Measurements from ENCODE around the gene AKT1S1. TPM values are rescaled to one million over a fixed set of nuclear protein-coding genes. Genes with fewer than 3 reads are reported as not detected.

The AKT1S1 gene
- total RNA-seq, 2 experiments from 2014 or later = 15.1 to 15.8 TPM

- no peak for ATAC-seq (ENCODE audit: poor library complexity)
- Mint-ChIP-seq H3K4me3 (peak overlapping the region; percentile 96), H3K27me3 (no peaks in the 10 kb centered on the region), H3K27ac (peak overlapping the region; percentile 92), H3K4me1 (ENCODE audit: low read depth) (peaks cover 35% of the 10 kb centered on the region), H3K9me3 (no peaks in the 10 kb centered on the region), H3K36me3 (ENCODE audit: low read depth) (peaks cover 26% of the 10 kb centered on the region)
- TF ChIP-seq CTCF (IDR thresholded peaks at IDR 0.05) = no peak
- DNase-seq = no peak
- ChIA-PET POLR2A (interaction anchor here (4.4 kb wide), 1 partner anchor 15 kb away, joined by 75 read pairs; the partner anchor contains the start of gene PNKP), CTCF (no interaction called here)
- Histone ChIP-seq H3K27ac (ENCODE audit: low read depth in 1 of 2, low read length in 2 of 2) (no peak overlapping the region), H3K4me1 (ENCODE audit: insufficient read depth, low read length) (peaks cover 54% of the 10 kb centered on the region), H3K9me3 (ENCODE audit: control insufficient read depth in 1 of 2, insufficient read depth in 1 of 2, low read length in 2 of 2) (peaks cover 0 to 3% of the 10 kb centered on the region in 2 experiments), H3K27me3 (ENCODE audit: control insufficient read depth in 1 of 2, insufficient read depth in 2 of 2, low read length in 2 of 2) (no peaks in the 10 kb centered on the region), H3K4me3 (ENCODE audit: low read length) (peak overlapping the region; percentile 63), H3K36me3 (ENCODE audit: insufficient read depth, low read length) (peaks cover 15% of the 10 kb centered on the region)
- intact Hi-C loops (cut with DNase I, micrococcal nuclease) = loop anchor here in 1 of 2 experiments (5.0 kb wide), 1 partner anchor 35 kb away; the partner anchor contains the start of gene MED25
Observed at GRCh38 chr19:49852631-49853126, 24.5 kb downstream of the AKT1S1 start.

DNA sequence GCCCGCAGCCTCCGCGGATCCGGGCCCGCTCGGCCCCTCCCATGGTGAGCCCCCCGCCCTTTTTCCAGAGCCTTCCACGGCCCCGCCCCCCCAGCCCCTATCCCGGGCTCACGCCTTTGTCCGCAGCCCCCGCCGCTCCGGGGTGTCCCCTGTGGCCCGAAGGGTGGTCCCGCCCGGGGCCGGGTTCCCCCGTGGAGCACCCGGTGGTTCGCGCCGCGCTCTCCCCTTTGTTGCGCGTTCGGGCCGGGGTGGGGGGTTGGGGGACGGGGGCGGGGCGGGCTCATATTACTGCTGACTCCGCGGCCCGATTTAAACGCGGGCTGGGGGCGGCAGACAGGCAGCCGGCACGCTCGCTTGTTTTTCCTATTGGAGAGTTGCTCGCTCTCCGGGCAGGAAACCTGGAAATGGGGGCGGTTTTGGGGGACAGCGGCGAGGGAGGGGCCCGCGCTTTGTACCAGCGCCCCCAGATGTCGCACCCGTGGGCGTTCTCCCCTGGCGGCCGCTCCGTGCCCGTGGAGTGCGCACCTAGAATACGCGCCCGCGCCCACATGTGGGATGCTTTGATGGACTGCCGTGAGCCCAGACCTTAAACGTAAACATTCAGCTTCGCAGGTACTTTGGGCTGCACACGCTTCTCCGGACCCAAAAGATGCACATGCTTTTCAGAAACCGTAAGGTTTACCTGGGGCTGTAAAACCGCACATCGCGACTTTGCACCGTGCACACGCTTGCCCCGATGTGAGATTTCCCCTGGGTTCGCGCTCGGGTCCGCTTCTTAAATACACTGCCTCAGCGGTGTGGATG lies 25.5 kb downstream of the AKT1S1 start:
- Mint-ChIP-seq H3K36me3 (ENCODE audit: low read depth) (peaks cover 26% of the 10 kb centered on the region), H3K27ac (peak overlapping the region; percentile 92), H3K4me3 (peak overlapping the region; percentile 96), H3K27me3 (no peaks in the 10 kb centered on the region), H3K9me3 (no peaks in the 10 kb centered on the region), H3K4me1 (ENCODE audit: low read depth) (peaks cover 35% of the 10 kb centered on the region)
- Histone ChIP-seq H3K27me3 (ENCODE audit: control insufficient read depth in 1 of 2, insufficient read depth in 2 of 2, low read length in 2 of 2) (no peaks in the 10 kb centered on the region), H3K36me3 (ENCODE audit: insufficient read depth, low read length) (peaks cover 8% of the 10 kb centered on the region), H3K4me1 (ENCODE audit: insufficient read depth, low read length) (peaks cover 54% of the 10 kb centered on the region), H3K27ac (ENCODE audit: low read depth in 1 of 2, low read length in 2 of 2) (no peak overlapping the region), H3K9me3 (ENCODE audit: control insufficient read depth in 1 of 2, insufficient read depth in 1 of 2, low read length in 2 of 2) (peaks cover 0 to 3% of the 10 kb centered on the region in 2 experiments), H3K4me3 (ENCODE audit: low read length) (peak overlapping the region; percentile 63)
- peak in 12 of 14 experiments; percentile 19 to 67 (median 30) for DNase-seq
- POLR2A ChIA-PET = interaction anchor here (0.7 to 4.4 kb wide), 11 partner anchors 12 to 356 kb away, joined by 3 to 75 read pairs (median 8); partner anchors contain the start of genes AKT1S1, AP2A1, ATF5 and FUZ
- intact Hi-C loops (cut with DNase I, micrococcal nuclease) = loop anchor here (1.0 to 5.0 kb wide), 4 partner anchors 16 to 34 kb away; partner anchors contain the start of genes MED25 (in 1 of the 2) and PNKP (in 1 of the 2)
- CTCF ChIA-PET = interaction anchor here (1.9 kb wide), 1 partner anchor 18 kb away, joined by 4 read pairs; no protein-coding TSS in a partner anchor
- TF ChIP-seq CTCF (IDR thresholded peaks at IDR 0.05) = no peak
- ATAC-seq (ENCODE audit: poor library complexity) = peak; percentile 30

GRCh38 chr19:49850487-49851342 lies 26.4 kb downstream of the AKT1S1 start, which contains the start of gene PTOV1:
TSS of gene PTOV1 (plus strand) at chr19:49851159.
- CTCF ChIA-PET = interaction anchor here (0.9 to 1.9 kb wide), 3 partner anchors 19 to 42 kb away, joined by 3 to 5 read pairs (median 4); partner anchors contain the start of gene FUZ
- intact Hi-C loops (cut with DNase I, micrococcal nuclease) = loop anchor here (1.0 to 5.0 kb wide), 5 partner anchors 17 to 33 kb away; partner anchors contain the start of genes MED25 (in 1 of the 2) and PNKP (in 1 of the 2)
- H3K4me3 Mint-ChIP-seq = peak within 1 kb of the TSS; percentile 98
- H3K4me1 ChIP-seq (ENCODE audit: insufficient read depth, low read length) = peaks cover 54% of the 10 kb centered on the region
- H3K27ac ChIP-seq (ENCODE audit: low read depth in 1 of 2, low read length in 2 of 2) = peak within 1 kb of the TSS; percentile 94 to 95
- H3K36me3 Mint-ChIP-seq (ENCODE audit: low read depth) = peaks cover 23% of the 10 kb centered on the region
- no peak for TF ChIP-seq CTCF (IDR thresholded peaks at IDR 0.05)
- peak within 1 kb of the TSS; percentile 84 for H3K4me3 ChIP-seq (ENCODE audit: low read length)
- H3K9me3 Mint-ChIP-seq = no peaks in the 10 kb centered on the region
- peaks cover 35% of the 10 kb centered on the region for H3K4me1 Mint-ChIP-seq (ENCODE audit: low read depth)
- DNase-seq (peak; percentile 77 to 95 (median 84)), ATAC-seq (ENCODE audit: poor library complexity) (peak; percentile 87)
- no peaks in the 10 kb centered on the region for H3K27me3 Mint-ChIP-seq
- H3K27me3 ChIP-seq (ENCODE audit: control insufficient read depth in 1 of 2, insufficient read depth in 2 of 2, low read length in 2 of 2) = no peaks in the 10 kb centered on the region
- H3K9me3 ChIP-seq (ENCODE audit: control insufficient read depth in 1 of 2, insufficient read depth in 1 of 2, low read length in 2 of 2) = peaks cover 0 to 3% of the 10 kb centered on the region in 2 experiments
- POLR2A ChIA-PET = interaction anchor here (0.8 to 4.4 kb wide), 19 partner anchors 10 to 525 kb away, joined by 3 to 75 read pairs (median 5); partner anchors contain the start of genes AKT1S1, AP2A1, ATF5 and FUZ
- H3K27ac Mint-ChIP-seq = peak within 1 kb of the TSS; percentile 94
- H3K36me3 ChIP-seq (ENCODE audit: insufficient read depth, low read length) = peaks cover 5% of the 10 kb centered on the region
